HepG2 (cell line): ENCODE data around the gene CTSA. TPM values are rescaled to one million over a fixed set of nuclear protein-coding genes. Genes with fewer than 3 reads are reported as not detected.

Source experiments
- FIP1L1 ChIP-seq: fragments of 200-400 bp; formaldehyde crosslinking; IDR thresholded peaks from 2 replicates; pipeline ENCODE4 v1.6.1; 2018; ENCODE audit warnings: low read depth, mild to moderate bottlenecking, low read length, moderate library complexity, borderline replicate concordance; ENCODE audit not compliant: insufficient read depth
- GATA4 ChIP-seq: sonication (generic); IDR thresholded peaks from 2 replicates; pipeline ENCODE4 v1.6.1; 2016; ENCODE audit warnings: antibody characterized with exemption, low read depth, borderline replicate concordance
- GATAD2A ChIP-seq: IDR thresholded peaks from 2 replicates; pipeline ENCODE4 v1.6.1; 2016
- MXD4 ChIP-seq: IDR thresholded peaks from 2 replicates; pipeline ENCODE4 v1.6.1; 2016; ENCODE audit warnings: mild to moderate bottlenecking, missing biosample characterization, missing genetic modification reagents
- SCMH1 ChIP-seq: sonication (generic); formaldehyde crosslinking; IDR thresholded peaks from 2 replicates; pipeline ENCODE4 v1.9.0; 2021; ENCODE audit warnings: missing genetic modification reagents, mild to moderate bottlenecking, borderline replicate concordance
- SOX6 ChIP-seq, 2 experiments: fragments of 450-650 bp in 1 of 2; sonication (generic) in 1 of 2; formaldehyde crosslinking in 1 of 2; IDR thresholded peaks; 2 replicates each; pipeline versions ENCODE4 v1.4.0 to v1.6.1; 2017 to 2020; ENCODE audit warnings: antibody characterized with exemption in 1 of 2, mild to moderate bottlenecking in 1 of 2, missing genetic modification reagents in 1 of 2
- ZBTB7B ChIP-seq: sonication (generic); formaldehyde crosslinking; IDR thresholded peaks from 2 replicates; pipeline ENCODE4 v1.4.0; 2020; ENCODE audit warnings: missing genetic modification reagents
- ZFP82 ChIP-seq: sonication (generic); formaldehyde crosslinking; IDR thresholded peaks from 2 replicates; pipeline ENCODE4 v1.5.1; 2020; ENCODE audit warnings: mild to moderate bottlenecking, missing genetic modification reagents, borderline replicate concordance
- ZMYM2 ChIP-seq: sonication (generic); formaldehyde crosslinking; IDR thresholded peaks from 2 replicates; pipeline ENCODE4 v1.8.0; 2022; ENCODE audit warnings: mild to moderate bottlenecking, missing genetic modification reagents
- ZNF180 ChIP-seq: sonication (generic); formaldehyde crosslinking; IDR thresholded peaks from 2 replicates; pipeline ENCODE4 v1.4.0; 2020; ENCODE audit warnings: low read depth, missing genetic modification reagents, borderline replicate concordance
- ZNF256 ChIP-seq: sonication (generic); formaldehyde crosslinking; conservative IDR thresholded peaks from 2 replicates; pipeline ENCODE4 v1.4.0; 2020; ENCODE audit warnings: missing genetic modification reagents
- ZNF263 ChIP-seq: sonication (generic); formaldehyde crosslinking; IDR thresholded peaks from 2 replicates; pipeline ENCODE4 v1.4.0; 2020; ENCODE audit warnings: missing genetic modification reagents
- ZNF3 ChIP-seq: IDR thresholded peaks from 2 replicates; pipeline ENCODE4 v1.7.0; 2017; ENCODE audit warnings: inconsistent platforms
- ZNF567 ChIP-seq: sonication (generic); formaldehyde crosslinking; IDR thresholded peaks from 2 replicates; pipeline ENCODE4 v1.8.1; 2023; ENCODE audit warnings: mild to moderate bottlenecking, missing genetic modification reagents, borderline replicate concordance
- polyA plus RNA-seq, 8 experiments: library from polyadenylated mRNA; depleted of rRNA in 3 of 8; stranded (reverse) in 7 of 8; unstranded in 1 of 8; fragments of >200 nt; fragmentation: Illumina TruSeq in 4 of 8; extraction: Trizol in 4 of 8; gene quantifications; 2 replicates each; pipeline versions ENCODE4 v1.2.1 to v1.2.3, GENCODE V29; 2011 to 2016; ENCODE audit warnings: low read depth in 4 of 8, missing spikeins in 1 of 8, mixed read lengths in 1 of 8; ENCODE audit not compliant: insufficient read depth in 1 of 8
- total RNA-seq, 5 experiments: library from RNA; depleted of rRNA; stranded (reverse); fragments of >200 nt; fragmentation: Illumina TruSeq; extraction: Trizol; gene quantifications; 2 replicates each; pipeline ENCODE4 v1.2.3, GENCODE V29; 2016; ENCODE audit warnings: low read depth in 1 of 5
- TF ChIP-seq, protein P1 (sequence below): sonication (generic); formaldehyde crosslinking; conservative IDR thresholded peaks from 2 replicates; pipeline ENCODE4 v1.5.0; 2020; ENCODE audit warnings: missing genetic modification reagents
- TF ChIP-seq, protein P2 (sequence below): sonication (generic); formaldehyde crosslinking; IDR thresholded peaks from 2 replicates; pipeline ENCODE4 v1.4.0; 2020; ENCODE audit warnings: low read depth, mild to moderate bottlenecking, missing genetic modification reagents
- TF ChIP-seq, protein P3 (sequence below): sonication (generic); formaldehyde crosslinking; IDR thresholded peaks from 2 replicates; pipeline ENCODE4 v1.4.0; 2020; ENCODE audit warnings: missing genetic modification reagents
- TF ChIP-seq, protein P4 (sequence below): sonication (generic); formaldehyde crosslinking; IDR thresholded peaks from 2 replicates; pipeline ENCODE4 v1.8.0; 2022; ENCODE audit warnings: missing genetic modification reagents, mild to moderate bottlenecking, moderate library complexity, borderline replicate concordance

The CTSA gene
- total and polyA plus RNA-seq, 2 of the 13 experiments (the other 11 are each of a cell fraction or from before 2014, with no cell fraction given), result 202 to 231 TPM

DNA sequence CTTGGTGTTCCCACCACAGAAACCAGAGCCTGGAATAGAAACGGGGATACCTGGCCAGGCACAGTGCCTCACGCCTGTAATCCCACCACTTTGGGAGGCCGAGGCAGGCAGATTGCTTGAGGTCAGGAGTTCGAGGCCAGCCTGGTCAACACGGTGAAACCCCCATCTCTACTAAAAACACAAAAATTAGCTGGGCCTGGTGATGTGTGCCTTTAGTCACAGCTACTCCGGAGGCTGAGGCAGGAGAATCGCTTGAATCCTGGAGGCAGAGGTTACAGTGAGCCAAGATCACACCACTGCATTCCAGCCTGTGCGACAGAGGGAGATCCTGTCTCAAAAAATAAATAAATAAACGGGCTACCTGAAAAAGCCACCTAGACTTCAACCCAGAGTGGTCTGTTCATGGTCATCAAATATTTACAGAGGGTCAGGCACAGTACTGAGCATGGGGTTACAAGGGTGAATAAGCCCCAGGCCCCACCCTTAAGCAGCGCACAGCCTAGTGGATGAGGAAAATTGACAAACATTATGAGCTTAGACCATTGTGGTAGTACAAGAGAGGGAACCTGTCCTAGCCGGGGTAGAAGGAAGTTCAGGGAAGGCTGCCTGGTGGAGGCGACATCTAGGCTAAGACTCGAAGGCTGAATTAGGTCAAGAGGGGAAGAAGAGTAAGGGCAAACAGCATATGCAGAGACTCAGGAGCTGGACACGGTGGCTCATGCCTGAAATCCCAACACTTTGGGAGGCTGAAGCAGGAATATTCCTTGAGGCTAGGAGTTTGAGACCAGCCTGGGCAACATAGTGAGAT, 36.1 kb downstream of the CTSA start (continued):
- TF ChIP-seq ZNF3 (CRISPR knock-in tag), result peak; percentile 97
- TF ChIP-seq ZFP82 (CRISPR knock-in tag), result 0 out of 2 replicates have a peak, but pooled peaks have one; percentile 3
- no peak for TF ChIP-seq SCMH1
- TF ChIP-seq, protein P1, sequence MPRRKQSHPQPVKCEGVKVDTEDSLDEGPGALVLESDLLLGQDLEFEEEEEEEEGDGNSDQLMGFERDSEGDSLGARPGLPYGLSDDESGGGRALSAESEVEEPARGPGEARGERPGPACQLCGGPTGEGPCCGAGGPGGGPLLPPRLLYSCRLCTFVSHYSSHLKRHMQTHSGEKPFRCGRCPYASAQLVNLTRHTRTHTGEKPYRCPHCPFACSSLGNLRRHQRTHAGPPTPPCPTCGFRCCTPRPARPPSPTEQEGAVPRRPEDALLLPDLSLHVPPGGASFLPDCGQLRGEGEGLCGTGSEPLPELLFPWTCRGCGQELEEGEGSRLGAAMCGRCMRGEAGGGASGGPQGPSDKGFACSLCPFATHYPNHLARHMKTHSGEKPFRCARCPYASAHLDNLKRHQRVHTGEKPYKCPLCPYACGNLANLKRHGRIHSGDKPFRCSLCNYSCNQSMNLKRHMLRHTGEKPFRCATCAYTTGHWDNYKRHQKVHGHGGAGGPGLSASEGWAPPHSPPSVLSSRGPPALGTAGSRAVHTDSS (CRISPR knock-in tag), result no peak
- TF ChIP-seq, protein P2, sequence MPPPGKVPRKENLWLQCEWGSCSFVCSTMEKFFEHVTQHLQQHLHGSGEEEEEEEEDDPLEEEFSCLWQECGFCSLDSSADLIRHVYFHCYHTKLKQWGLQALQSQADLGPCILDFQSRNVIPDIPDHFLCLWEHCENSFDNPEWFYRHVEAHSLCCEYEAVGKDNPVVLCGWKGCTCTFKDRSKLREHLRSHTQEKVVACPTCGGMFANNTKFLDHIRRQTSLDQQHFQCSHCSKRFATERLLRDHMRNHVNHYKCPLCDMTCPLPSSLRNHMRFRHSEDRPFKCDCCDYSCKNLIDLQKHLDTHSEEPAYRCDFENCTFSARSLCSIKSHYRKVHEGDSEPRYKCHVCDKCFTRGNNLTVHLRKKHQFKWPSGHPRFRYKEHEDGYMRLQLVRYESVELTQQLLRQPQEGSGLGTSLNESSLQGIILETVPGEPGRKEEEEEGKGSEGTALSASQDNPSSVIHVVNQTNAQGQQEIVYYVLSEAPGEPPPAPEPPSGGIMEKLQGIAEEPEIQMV (CRISPR knock-in tag), result no peak
- peak; percentile 99 for TF ChIP-seq ZBTB7B
- TF ChIP-seq ZMYM2 (CRISPR knock-in tag), result peak; percentile 97
- TF ChIP-seq ZNF263 (CRISPR knock-in tag), result peak; percentile 24; the same call in 1 of the 2 replicates
- TF ChIP-seq ZNF256 (CRISPR knock-in tag), result no peak
- TF ChIP-seq SOX6 (IDR thresholded peaks at IDR 0.05), result no peak
- TF ChIP-seq SOX6 (CRISPR knock-in tag; IDR thresholded peaks at IDR 0.05), result peak; percentile 96
- TF ChIP-seq FIP1L1, result no peak
- TF ChIP-seq GATA4, result 0 out of 2 replicates have a peak, but pooled peaks have one; percentile 11
- TF ChIP-seq, protein P3, sequence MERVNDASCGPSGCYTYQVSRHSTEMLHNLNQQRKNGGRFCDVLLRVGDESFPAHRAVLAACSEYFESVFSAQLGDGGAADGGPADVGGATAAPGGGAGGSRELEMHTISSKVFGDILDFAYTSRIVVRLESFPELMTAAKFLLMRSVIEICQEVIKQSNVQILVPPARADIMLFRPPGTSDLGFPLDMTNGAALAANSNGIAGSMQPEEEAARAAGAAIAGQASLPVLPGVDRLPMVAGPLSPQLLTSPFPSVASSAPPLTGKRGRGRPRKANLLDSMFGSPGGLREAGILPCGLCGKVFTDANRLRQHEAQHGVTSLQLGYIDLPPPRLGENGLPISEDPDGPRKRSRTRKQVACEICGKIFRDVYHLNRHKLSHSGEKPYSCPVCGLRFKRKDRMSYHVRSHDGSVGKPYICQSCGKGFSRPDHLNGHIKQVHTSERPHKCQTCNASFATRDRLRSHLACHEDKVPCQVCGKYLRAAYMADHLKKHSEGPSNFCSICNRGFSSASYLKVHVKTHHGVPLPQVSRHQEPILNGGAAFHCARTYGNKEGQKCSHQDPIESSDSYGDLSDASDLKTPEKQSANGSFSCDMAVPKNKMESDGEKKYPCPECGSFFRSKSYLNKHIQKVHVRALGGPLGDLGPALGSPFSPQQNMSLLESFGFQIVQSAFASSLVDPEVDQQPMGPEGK (CRISPR knock-in tag), result peak; percentile 99
- peak; percentile 45; the same call in 1 of the 2 replicates for TF ChIP-seq MXD4
- TF ChIP-seq ZNF180 (CRISPR knock-in tag), result peak; percentile 19; the same call in 1 of the 2 replicates
- TF ChIP-seq GATAD2A, result peak; percentile 97
- TF ChIP-seq ZNF567 (CRISPR knock-in tag), result no peak
- TF ChIP-seq, protein P4, sequence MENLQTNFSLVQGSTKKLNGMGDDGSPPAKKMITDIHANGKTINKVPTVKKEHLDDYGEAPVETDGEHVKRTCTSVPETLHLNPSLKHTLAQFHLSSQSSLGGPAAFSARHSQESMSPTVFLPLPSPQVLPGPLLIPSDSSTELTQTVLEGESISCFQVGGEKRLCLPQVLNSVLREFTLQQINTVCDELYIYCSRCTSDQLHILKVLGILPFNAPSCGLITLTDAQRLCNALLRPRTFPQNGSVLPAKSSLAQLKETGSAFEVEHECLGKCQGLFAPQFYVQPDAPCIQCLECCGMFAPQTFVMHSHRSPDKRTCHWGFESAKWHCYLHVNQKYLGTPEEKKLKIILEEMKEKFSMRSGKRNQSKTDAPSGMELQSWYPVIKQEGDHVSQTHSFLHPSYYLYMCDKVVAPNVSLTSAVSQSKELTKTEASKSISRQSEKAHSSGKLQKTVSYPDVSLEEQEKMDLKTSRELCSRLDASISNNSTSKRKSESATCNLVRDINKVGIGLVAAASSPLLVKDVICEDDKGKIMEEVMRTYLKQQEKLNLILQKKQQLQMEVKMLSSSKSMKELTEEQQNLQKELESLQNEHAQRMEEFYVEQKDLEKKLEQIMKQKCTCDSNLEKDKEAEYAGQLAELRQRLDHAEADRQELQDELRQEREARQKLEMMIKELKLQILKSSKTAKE (CRISPR knock-in tag), result peak; percentile 96
